B cell (primary cell): ENCODE measurements around the gene SLC22A31. TPM values are rescaled to one million over a fixed set of nuclear protein-coding genes. Genes with fewer than 3 reads are reported as not detected.

Experiments
- ATAC-seq: fragments of 200-7000 bp; cut with Tn5 transposase; one replicate; pipeline ENCODE4 v1.10.0; 2021; ENCODE audit warnings: low read depth, mild to moderate bottlenecking, moderate number of reproducible peaks, moderate library complexity
- CTCF ChIA-PET: fragments of 350-600 bp; sonication (Branson Sonifier 250); formaldehyde crosslinking; loops from one replicate; lab custom pipeline; 2021; ENCODE audit warnings: antibody characterized with exemption, inconsistent platforms; lab: Charles Lee
- POLR2A ChIA-PET: fragments of 350-600 bp; sonication (Branson Sonifier 250); formaldehyde crosslinking; loops from one replicate; lab custom pipeline; 2021; ENCODE audit warnings: antibody characterized with exemption; lab: Charles Lee
- DNase-seq: peaks from one replicate; pipeline ENCODE4 v3.0.0; 2013
- H2AFZ ChIP-seq: 2 replicates; pipeline ENCODE4 v1.6.1; 2012; ENCODE audit warnings: mild to moderate bottlenecking, low read depth, low read length; ENCODE audit not compliant: insufficient read depth, poor library complexity, severe bottlenecking
- H3K27ac ChIP-seq, 2 donors: 1 replicate in 1 of 2; 2 replicates in 1 of 2; pipeline ENCODE4 v1.5.1; 2012 to 2013; ENCODE audit warnings: low read length in 2 of 2, mild to moderate bottlenecking in 2 of 2, moderate library complexity in 1 of 2
- H3K27me3 ChIP-seq, 4 experiments: fragments of 200-600 bp in 1 of 4; sonication (generic) in 1 of 4; replicated peaks in 1 of 4; 1 replicate in 2 of 4; 2 replicates in 2 of 4; pipeline versions ENCODE4 v1.6.1 to v1.7.0; 2013 to 2016; ENCODE audit warnings: low read length in 3 of 4, mild to moderate bottlenecking in 2 of 4, mixed read lengths in 1 of 4, moderate library complexity in 1 of 4; ENCODE audit not compliant: insufficient read depth in 4 of 4, control insufficient read depth in 3 of 4; ENCODE audit errors: control extremely low read depth in 1 of 4
- H3K36me3 ChIP-seq, 2 experiments: replicated peaks in 1 of 2; 1 replicate in 1 of 2; 2 replicates in 1 of 2; pipeline versions ENCODE4 v1.6.1 to v1.7.1; 2013; ENCODE audit warnings: low read length in 1 of 2; ENCODE audit not compliant: insufficient read depth in 2 of 2, control insufficient read depth in 1 of 2; ENCODE audit errors: control extremely low read depth in 1 of 2, extremely low read depth in 1 of 2
- H3K4me1 ChIP-seq, 2 donors: fragments of 200-600 bp in 1 of 2; sonication (generic) in 1 of 2; 1 replicate in 1 of 2; 2 replicates in 1 of 2; pipeline versions ENCODE4 v1.5.1 to v1.6.1; 2013 to 2017; ENCODE audit warnings: low read length in 2 of 2; ENCODE audit not compliant: control insufficient read depth in 2 of 2, insufficient read depth in 2 of 2
- H3K4me2 ChIP-seq: replicated peaks from 2 replicates; pipeline ENCODE3; 2012; ENCODE audit warnings: mild to moderate bottlenecking, low read depth, low read length; ENCODE audit not compliant: poor library complexity, severe bottlenecking
- H3K4me3 ChIP-seq, 5 experiments: fragments of 200-600 bp in 1 of 5; sonication (generic) in 1 of 5; 1 replicate in 3 of 5; 2 replicates in 2 of 5; pipeline versions ENCODE4 v1.5.1 to v1.7.0; 2011 to 2016; ENCODE audit warnings: low read length in 4 of 5, mild to moderate bottlenecking in 4 of 5, low read depth in 2 of 5, control low read depth in 1 of 5, moderate library complexity in 1 of 5; ENCODE audit not compliant: insufficient read depth in 1 of 5; ENCODE audit errors: control extremely low read depth in 1 of 5, extremely low read depth in 1 of 5
- H3K79me2 ChIP-seq: fragments of 200-600 bp; sonication (generic); one replicate; pipeline ENCODE4 v1.6.0; 2016; ENCODE audit warnings: low read length; ENCODE audit not compliant: control insufficient read depth, insufficient read depth
- H3K9ac ChIP-seq: fragments of 200-600 bp; sonication (generic); 2 replicates; pipeline ENCODE4 v1.6.1; 2017; ENCODE audit warnings: mild to moderate bottlenecking, low read length, moderate library complexity
- H3K9me3 ChIP-seq, 3 donors: one replicate each; pipeline versions ENCODE4 v1.6.1 to v1.7.1; 2013; ENCODE audit warnings: low read length in 2 of 3; ENCODE audit not compliant: control insufficient read depth in 2 of 3, insufficient read depth in 1 of 3; ENCODE audit errors: control extremely low read depth in 1 of 3
- H4K20me1 ChIP-seq: 2 replicates; pipeline ENCODE4 v1.6.0; 2012; ENCODE audit warnings: mild to moderate bottlenecking, low read length; ENCODE audit not compliant: insufficient read depth, control insufficient read depth, poor library complexity, severe bottlenecking
- H3K27ac Mint-ChIP-seq: one replicate; pipeline ENCODE4 v1.8.0; 2021; ENCODE audit warnings: mixed read lengths
- H3K27me3 Mint-ChIP-seq: one replicate; pipeline ENCODE4 v1.8.0; 2021; ENCODE audit warnings: mixed read lengths
- H3K4me1 Mint-ChIP-seq: one replicate; pipeline ENCODE4 v1.8.0; 2021; ENCODE audit warnings: mixed read lengths
- H3K4me3 Mint-ChIP-seq: one replicate; pipeline ENCODE4 v1.8.0; 2021; ENCODE audit warnings: mixed read lengths
- H3K9me3 Mint-ChIP-seq: one replicate; pipeline ENCODE4 v1.8.0; 2022; ENCODE audit warnings: mixed read lengths; ENCODE audit not compliant: insufficient read depth
- CTCF ChIP-seq: fragments of 200-600 bp; IDR thresholded peaks from one replicate; pipeline ENCODE4 v1.8.0; 2022; ENCODE audit warnings: antibody characterized with exemption, mild to moderate bottlenecking
- EZH2 ChIP-seq: IDR thresholded peaks from 2 replicates; pipeline ENCODE4 v1.6.1; 2012; ENCODE audit warnings: borderline replicate concordance, low read depth, mild to moderate bottlenecking, moderate library complexity, low read length; ENCODE audit not compliant: insufficient read depth, poor library complexity, severe bottlenecking
- WGBS: methylation state at CpG from one replicate; pipeline ENCODE4 v1.1.5; 2013; ENCODE audit warnings: missing lambda C conversion rate; ENCODE audit not compliant: insufficient coverage; 5-methylcytosine and 5-hydroxymethylcytosine counted together
- intact Hi-C: fragments of 100-400 bp; cut with micrococcal nuclease; formaldehyde crosslinking; loops from one replicate; pipeline ENCODE4 v1.10.0; 2022
- polyA plus RNA-seq: library from polyadenylated mRNA; depleted of rRNA; stranded (reverse); fragments of >200 nt; gene quantifications from 2 replicates; pipeline ENCODE4 v1.2.3, GENCODE V29; 2012
- total RNA-seq, 2 donors: library from RNA; stranded (reverse); fragments of 120-200 nt in 1 of 2; gene quantifications; 1 replicate in 1 of 2; 2 replicates in 1 of 2; pipeline versions ENCODE4 v1.2.3 to v1.2.4, GENCODE V29; 2013 to 2022

Gene SLC22A31
- total and polyA plus RNA-seq, 2 donors (not counting 1 experiment from before 2014, with no cell fraction given), result 0.33 TPM; not detected in 1

GRCh38 chr16:89202422-89203215 lies 2.3 kb upstream of the SLC22A31 start:
- WGBS, result 42% methylated on average over 38 of the region's 49 CpGs
- Mint-ChIP-seq H3K27me3 (peaks cover 34% of the 10 kb centered on the region), H3K27ac (peak overlapping the region; percentile 26), H3K9me3 (no peaks in the 10 kb centered on the region), H3K4me1 (peaks cover 13% of the 10 kb centered on the region), H3K4me3 (peak overlapping the region; percentile 76)
- DNase-seq (no peak), ATAC-seq (no peak)
- no peaks in the 10 kb centered on the region for H4K20me1 ChIP-seq
- H3K79me2 ChIP-seq, result no peaks in the 10 kb centered on the region
- ChIA-PET CTCF (interaction anchor here (1.4 kb wide), 1 partner anchor 465 kb away, joined by 5 read pairs; no protein-coding TSS in a partner anchor), POLR2A (no interaction called here)
- peaks cover 0 to 50% (median 25%) of the 10 kb centered on the region in 4 experiments for H3K27me3 ChIP-seq
- peaks cover 0 to 27% (median 3%) of the 10 kb centered on the region in 3 donors for H3K9me3 ChIP-seq
- H3K4me1 ChIP-seq, result peaks cover 15% of the 10 kb centered on the region in 2 donors
- no peak overlapping the region for H3K4me2 ChIP-seq
- no peak overlapping the region for H3K9ac ChIP-seq
- TF ChIP-seq CTCF (no peak), EZH2 (no peak)
- peak overlapping the region; percentile 22 for H2AFZ ChIP-seq
- no peak overlapping the region for H3K4me3 ChIP-seq
- no peaks in the 10 kb centered on the region for H3K36me3 ChIP-seq
- intact Hi-C loops, result no loop called here
- H3K27ac ChIP-seq, result no peak overlapping the region
